Lower leg skin (tissue), 4 donors: ENCODE data around the gene ANKRD24. TPM values are rescaled to one million over a fixed set of nuclear protein-coding genes. Genes with fewer than 3 reads are reported as not detected.

ENCODE experiments used
- DNase-seq, 2 donors: peaks; one replicate each; pipeline ENCODE4 v3.0.0-alpha.2; 2019; ENCODE audit warnings: low spot score in 2 of 2
- H3K4me3 ChIP-seq: fragments of 200-600 bp; sonication (generic); 2 replicates; pipeline ENCODE4 v1.5.1; 2017; ENCODE audit warnings: mild to moderate bottlenecking, low read depth; ENCODE audit not compliant: poor library complexity, severe bottlenecking
- POLR2A ChIP-seq, 2 donors: fragments of 450-650 bp; IDR thresholded peaks; one replicate each; pipeline ENCODE4 v1.6.1; 2016 to 2017; ENCODE audit warnings: antibody characterized with exemption in 2 of 2, mild to moderate bottlenecking in 1 of 2, moderate library complexity in 1 of 2
- WGBS, 2 donors: methylation state at CpG; one replicate each; pipeline ENCODE4 v1.1.5; 2018; 5-methylcytosine and 5-hydroxymethylcytosine counted together
- intact Hi-C: fragments of 100-400 bp; cut with DNase I; formaldehyde crosslinking; loops from one replicate; pipeline ENCODE4 v1.15.0; 2023; ENCODE audit warnings: low total_unique reads
- total RNA-seq, 4 donors: library from RNA; depleted of rRNA; stranded (reverse); fragments of >200 nt; gene quantifications; one replicate each; pipeline ENCODE4 v1.1.0, GENCODE V29; 2016
- TF ChIP-seq, protein P1 (sequence below), 3 donors: fragments of 450-650 bp; IDR thresholded peaks; one replicate each; pipeline ENCODE4 v1.5.1; 2016; ENCODE audit warnings: antibody characterized with exemption in 3 of 3, mild to moderate bottlenecking in 3 of 3, moderate library complexity in 2 of 3

The ANKRD24 gene
- total RNA-seq, 4 donors from 2014 or later = 0.22 to 3.2 (median 1.5) TPM; not detected in 1

DNA sequence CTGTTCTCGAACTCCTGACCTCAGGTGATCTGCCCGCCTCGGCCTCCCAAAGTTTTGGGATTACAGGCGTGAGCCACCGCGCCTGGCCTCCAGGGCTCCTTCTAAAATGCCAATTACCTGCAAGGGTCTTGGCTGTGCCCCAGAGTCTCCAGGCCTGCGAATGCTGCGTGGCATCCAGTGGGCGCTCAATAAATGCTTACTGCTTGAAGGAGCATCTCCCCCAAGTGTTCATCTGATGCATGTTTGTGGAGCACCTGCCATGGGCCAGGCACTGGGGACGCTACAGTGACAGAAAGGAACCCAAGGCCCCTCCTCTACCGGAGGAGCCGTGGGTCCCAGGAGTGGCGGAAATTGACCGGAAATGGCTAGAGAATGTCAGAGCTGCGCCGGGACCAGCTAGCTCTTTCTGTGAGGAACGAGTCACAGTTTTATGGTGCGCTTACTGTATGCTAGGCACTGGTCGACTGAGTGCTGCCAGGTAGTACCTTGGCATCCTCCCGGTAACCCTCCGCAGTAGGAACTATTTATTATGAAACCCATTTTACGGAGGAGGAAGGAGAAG, 14.2 kb downstream of the ANKRD24 start:
- TF ChIP-seq, protein P1, sequence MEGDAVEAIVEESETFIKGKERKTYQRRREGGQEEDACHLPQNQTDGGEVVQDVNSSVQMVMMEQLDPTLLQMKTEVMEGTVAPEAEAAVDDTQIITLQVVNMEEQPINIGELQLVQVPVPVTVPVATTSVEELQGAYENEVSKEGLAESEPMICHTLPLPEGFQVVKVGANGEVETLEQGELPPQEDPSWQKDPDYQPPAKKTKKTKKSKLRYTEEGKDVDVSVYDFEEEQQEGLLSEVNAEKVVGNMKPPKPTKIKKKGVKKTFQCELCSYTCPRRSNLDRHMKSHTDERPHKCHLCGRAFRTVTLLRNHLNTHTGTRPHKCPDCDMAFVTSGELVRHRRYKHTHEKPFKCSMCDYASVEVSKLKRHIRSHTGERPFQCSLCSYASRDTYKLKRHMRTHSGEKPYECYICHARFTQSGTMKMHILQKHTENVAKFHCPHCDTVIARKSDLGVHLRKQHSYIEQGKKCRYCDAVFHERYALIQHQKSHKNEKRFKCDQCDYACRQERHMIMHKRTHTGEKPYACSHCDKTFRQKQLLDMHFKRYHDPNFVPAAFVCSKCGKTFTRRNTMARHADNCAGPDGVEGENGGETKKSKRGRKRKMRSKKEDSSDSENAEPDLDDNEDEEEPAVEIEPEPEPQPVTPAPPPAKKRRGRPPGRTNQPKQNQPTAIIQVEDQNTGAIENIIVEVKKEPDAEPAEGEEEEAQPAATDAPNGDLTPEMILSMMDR (IDR thresholded peaks at IDR 0.05) = no peak
- no peak for TF ChIP-seq POLR2A (IDR thresholded peaks at IDR 0.05)
- no peak for DNase-seq
- intact Hi-C loops = no loop called here
- H3K4me3 ChIP-seq = no peak overlapping the region
- WGBS, 2 donors = 83 to 89% methylated on average over 22 of the region's 22 CpGs

DNA sequence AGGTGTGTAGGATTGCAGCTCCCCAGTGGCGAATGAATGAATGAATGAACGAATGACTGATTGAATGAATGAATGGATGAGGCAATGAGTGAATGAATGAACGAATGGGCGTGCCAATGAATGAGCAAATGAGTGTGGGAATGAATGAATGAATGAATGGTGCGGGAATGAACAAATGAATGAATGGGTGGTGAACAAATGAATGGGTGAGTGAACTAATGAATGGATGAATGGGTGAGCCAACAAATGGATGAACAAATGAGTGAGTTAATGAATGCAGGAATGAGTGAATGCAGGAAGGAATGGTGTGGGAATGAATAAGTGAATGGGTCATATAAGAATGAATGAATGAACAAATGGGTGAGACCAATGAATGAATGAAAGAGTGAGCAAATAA, 14.7 kb downstream of the ANKRD24 start:
- H3K4me3 ChIP-seq = no peak overlapping the region
- TF ChIP-seq, protein P1 (IDR thresholded peaks at IDR 0.05) = no peak
- intact Hi-C loops = no loop called here
- DNase-seq = no peak
- WGBS, 2 donors = 77 to 91% methylated on average over 5 of the region's 5 CpGs

DNA sequence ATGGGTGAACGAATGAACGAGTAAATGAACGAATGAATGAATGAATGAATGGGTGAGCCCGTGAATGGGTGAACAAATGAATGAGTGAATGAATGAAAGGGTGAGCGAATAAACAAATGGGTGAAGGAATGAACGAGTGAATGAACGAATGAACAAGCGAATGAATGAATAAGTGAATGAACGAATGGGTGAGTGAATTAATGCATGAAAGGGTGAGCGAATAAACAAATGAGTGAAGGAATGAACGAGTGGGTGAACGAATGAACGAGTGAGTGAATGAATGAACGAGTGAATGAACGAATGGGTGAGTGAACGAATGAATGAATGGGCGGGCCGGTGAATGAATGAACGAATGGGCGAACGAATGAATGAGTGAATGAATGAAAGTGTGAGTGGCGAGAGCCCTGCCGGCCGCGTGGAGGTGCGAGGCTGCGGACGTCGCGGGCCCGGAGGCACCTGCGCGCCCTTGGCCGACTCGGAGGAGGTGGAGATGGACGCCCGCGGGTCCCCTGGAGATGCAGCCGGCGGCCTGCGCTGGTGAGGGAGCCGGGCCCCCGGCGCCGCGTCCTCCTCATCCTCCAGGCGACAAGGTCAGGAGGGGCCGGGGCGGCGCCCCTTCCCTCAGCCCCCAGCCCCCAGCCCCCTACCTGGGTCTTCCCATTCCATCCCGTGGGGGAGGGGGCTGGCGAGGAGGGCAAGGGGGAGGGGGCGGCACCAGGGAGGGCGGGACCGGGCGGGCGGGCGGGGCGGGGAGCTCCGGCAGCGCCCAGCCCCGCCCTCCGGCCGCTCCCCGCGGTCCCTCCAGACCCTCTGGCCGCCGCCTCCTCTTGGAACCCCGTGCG, 15.4 kb downstream of the ANKRD24 start:
- no peak for TF ChIP-seq POLR2A (IDR thresholded peaks at IDR 0.05)
- TF ChIP-seq, protein P1 (IDR thresholded peaks at IDR 0.05) = no peak
- no peak for DNase-seq
- WGBS, 2 donors = 20 to 24% methylated on average over 40 to 55 of the region's 70 CpGs
- intact Hi-C loops = no loop called here
- no peak overlapping the region for H3K4me3 ChIP-seq

DNA sequence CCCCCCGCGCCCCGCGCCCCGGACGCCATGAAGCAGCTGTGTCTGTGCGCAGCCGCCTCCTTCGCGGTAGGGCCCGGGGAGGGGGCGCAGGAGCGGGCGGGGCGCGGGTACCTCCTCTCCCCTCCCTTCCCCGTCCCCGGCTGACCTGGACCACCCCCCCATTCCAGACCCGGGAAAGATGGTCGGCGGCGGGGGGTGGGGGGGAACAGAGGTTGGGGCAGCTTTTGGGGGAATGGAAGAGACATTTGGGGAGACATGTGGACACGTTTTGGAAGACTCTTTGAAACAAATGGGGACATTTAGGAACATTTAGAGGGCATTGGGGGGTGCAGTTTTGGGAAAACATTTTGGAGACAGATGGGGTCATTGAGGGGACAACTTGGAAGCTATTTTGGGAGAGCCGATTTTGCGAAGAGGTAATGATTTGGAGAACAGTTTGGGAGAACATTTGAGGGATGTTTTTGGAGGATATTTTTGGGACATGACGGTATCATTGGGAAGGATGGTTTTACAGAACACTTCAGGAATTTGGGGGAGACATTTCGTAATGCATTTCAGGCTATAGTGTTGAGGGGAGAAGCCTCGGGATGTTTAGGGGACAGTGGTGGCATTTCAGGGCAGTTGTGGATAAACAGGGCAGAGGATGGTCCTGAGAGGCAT, 16.1 kb downstream of the ANKRD24 start:
- no peak overlapping the region for H3K4me3 ChIP-seq

DNA sequence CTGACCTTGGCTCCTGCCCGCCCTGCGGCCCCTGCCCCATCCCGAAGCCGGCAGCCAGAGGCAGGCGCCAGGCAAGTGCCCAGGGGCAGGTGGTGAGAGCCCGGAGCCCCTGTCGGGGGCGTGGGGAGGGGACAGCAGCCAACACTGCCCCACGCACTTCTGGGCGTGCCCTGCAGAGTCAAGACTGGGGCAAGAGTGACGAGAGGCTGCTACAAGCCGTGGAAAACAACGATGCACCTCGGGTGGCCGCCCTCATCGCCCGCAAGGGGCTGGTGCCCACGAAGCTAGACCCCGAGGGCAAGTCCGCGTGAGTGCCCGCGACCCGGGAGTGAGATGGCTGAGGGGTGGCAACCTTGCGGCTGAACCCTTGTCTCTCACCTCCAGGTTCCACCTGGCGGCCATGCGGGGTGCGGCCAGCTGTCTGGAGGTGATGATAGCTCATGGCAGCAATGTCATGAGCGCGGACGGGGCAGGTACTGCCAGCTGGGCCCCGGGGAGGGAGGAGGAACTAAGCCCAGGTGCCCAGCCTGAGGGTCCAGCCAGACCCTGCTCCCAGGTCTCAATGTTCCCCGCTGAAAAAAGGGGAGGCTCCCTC, 17.3 kb downstream of the ANKRD24 start:
- intact Hi-C loops = loop anchor here (10.0 kb wide), 1 partner anchor 55 kb away; no protein-coding TSS in a partner anchor
- H3K4me3 ChIP-seq = no peak overlapping the region
- no peak for TF ChIP-seq POLR2A (IDR thresholded peaks at IDR 0.05)
- TF ChIP-seq, protein P1 (IDR thresholded peaks at IDR 0.05) = no peak
- 65 to 69% methylated on average over 25 to 32 of the region's 33 CpGs for WGBS, 2 donors
- DNase-seq = no peak

More for the DNA sequence above, 16.1 kb downstream of the ANKRD24 start:
- 5 to 13% methylated on average over 12 to 21 of the region's 28 CpGs for WGBS, 2 donors
- intact Hi-C loops = no loop called here
- TF ChIP-seq POLR2A (IDR thresholded peaks at IDR 0.05) = no peak
- TF ChIP-seq, protein P1 (IDR thresholded peaks at IDR 0.05) = no peak
- no peak for DNase-seq
